Psoas muscle (tissue), 8 donors: ENCODE measurements around the gene PIK3R6. TPM values are rescaled to one million over a fixed set of nuclear protein-coding genes. Genes with fewer than 3 reads are reported as not detected.
A peak's percentile ranks its signal among the peaks of the same experiment; 100 is the strongest.

Experiments used
- ATAC-seq, 4 donors: fragments of 200-7000 bp; cut with Tn5 transposase; one replicate each; pipeline ENCODE4 v1.9.1; 2020; ENCODE audit warnings: moderate library complexity in 3 of 4, mild to moderate bottlenecking in 2 of 4
- DNase-seq, 2 donors: peaks; one replicate each; pipeline ENCODE4 v3.0.0-alpha.2; 2020
- H3K27ac ChIP-seq: fragments of 200-600 bp; one replicate; pipeline ENCODE4 v1.8.0; 2022
- H3K27me3 ChIP-seq, 3 donors: fragments of 200-600 bp in 1 of 3; one replicate each; pipeline versions ENCODE4 v1.6.1 to v1.8.0; 2013 to 2022; ENCODE audit warnings: low read length in 2 of 3, mild to moderate bottlenecking in 2 of 3, moderate library complexity in 1 of 3; ENCODE audit not compliant: insufficient read depth in 3 of 3
- H3K36me3 ChIP-seq, 2 donors: fragments of 200-600 bp in 1 of 2; one replicate each; pipeline versions ENCODE4 v1.6.1 to v1.8.0; 2013 to 2022; ENCODE audit warnings: low read depth in 1 of 2, mild to moderate bottlenecking in 1 of 2, moderate library complexity in 1 of 2; ENCODE audit not compliant: insufficient read depth in 1 of 2
- H3K4me1 ChIP-seq: fragments of 200-600 bp; one replicate; pipeline ENCODE4 v1.8.0; 2022
- H3K4me3 ChIP-seq: fragments of 200-600 bp; one replicate; pipeline ENCODE4 v1.8.0; 2022; ENCODE audit warnings: mild to moderate bottlenecking
- H3K9me3 ChIP-seq: fragments of 200-600 bp; one replicate; pipeline ENCODE4 v1.8.0; 2022
- CTCF ChIP-seq: fragments of 200-600 bp; IDR thresholded peaks from one replicate; pipeline ENCODE4 v1.8.0; 2022; ENCODE audit warnings: antibody characterized with exemption
- WGBS, 3 donors: extraction: QIAGEN DNeasy Blood & Tissue Kit; methylation state at CpG; one replicate each; pipeline versions ENCODE4 v1.1.6 to v1.1.7; 2013; 5-methylcytosine and 5-hydroxymethylcytosine counted together
- intact Hi-C, 2 donors: fragments of 100-400 bp; cut with DNase I; formaldehyde crosslinking; loops; one replicate each; pipeline versions ENCODE4 v1.11.0 to v1.14.2; 2022
- polyA plus RNA-seq, 3 donors: library from polyadenylated mRNA; stranded (reverse); fragments of 200-250 nt; gene quantifications; one replicate each; pipeline ENCODE4 v1.2.3, GENCODE V29; 2013
- total RNA-seq, 4 donors: library from RNA; stranded (reverse); fragmentation: NEBNext Ultra II Directional in 2 of 4; extraction: Animal tissue kit (Norgen Biotek cat#: 25700) in 2 of 4; gene quantifications; one replicate each; pipeline versions ENCODE4 v1.2.1 to v1.2.4, GENCODE V29; 2021 to 2023
- donor health status: healthy with polysubstance abuse.
- donor health status: DM: no; HTN: no; CAD: no; lungs with moderate emphysema.
- donor health status: Bipolar disorder and iron deficiency.
- donor health status: healthy.
- donor health status: DM: yes; HTN: yes; CAD: no.
- donor health status: DM: no; HTN: no; CAD: no.
- donor health status: DM: no; HTN: no; CAD: no.
- donor health status: DM: yes; HTN: yes; CAD: no.

PIK3R6 gene
- total and polyA plus RNA-seq, 7 donors: 0.08 to 0.58 (median 0.32) TPM

- H3K36me3 ChIP-seq: no peaks in the 10 kb centered on the region
- no peak for DNase-seq
- ATAC-seq: no peak
- 78 to 83% (median 80%) methylated on average over 3 of the region's 3 CpGs for WGBS, 3 donors
- no peaks in the 10 kb centered on the region for H3K4me1 ChIP-seq
- TF ChIP-seq CTCF: no peak
- peaks cover 0 to 7% (median 2%) of the 10 kb centered on the region in 3 donors for H3K27me3 ChIP-seq
- H3K9me3 ChIP-seq: no peaks in the 10 kb centered on the region
- intact Hi-C loops: loop anchor here in 1 of 2 donors (10.0 kb wide), 1 partner anchor 101 kb away; the partner anchor contains the start of gene MFSD6L
- no peak overlapping the region for H3K27ac ChIP-seq
- no peak overlapping the region for H3K4me3 ChIP-seq
These were observed 28.6 kb upstream of the PIK3R6 start for GRCh38 chr17:8896087-8896486.

GRCh38 chr17:8894673-8895578, 27.5 kb upstream of the PIK3R6 start:
- 38 to 44% (median 42%) methylated on average over 24 of the region's 24 CpGs for WGBS, 3 donors
- Histone ChIP-seq H3K9me3 (no peaks in the 10 kb centered on the region), H3K27ac (no peak overlapping the region), H3K36me3 (no peaks in the 10 kb centered on the region), H3K4me3 (no peak overlapping the region), H3K27me3 (peaks cover 0 to 7% (median 2%) of the 10 kb centered on the region in 3 donors), H3K4me1 (no peaks in the 10 kb centered on the region)
- DNase-seq (no peak), ATAC-seq (peak in 1 of 4 donors; percentile 70)
- peak; percentile 67 for TF ChIP-seq CTCF
- intact Hi-C loops: loop anchor here in 1 of 2 donors (10.0 kb wide), 1 partner anchor 100 kb away; the partner anchor contains the start of gene MFSD6L

GRCh38 chr17:8894202-8894671, 26.8 kb upstream of the PIK3R6 start:
- no peak for TF ChIP-seq CTCF
- Histone ChIP-seq H3K36me3 (no peaks in the 10 kb centered on the region), H3K4me1 (no peaks in the 10 kb centered on the region), H3K27me3 (peaks cover 0 to 7% (median 2%) of the 10 kb centered on the region in 3 donors), H3K27ac (no peak overlapping the region), H3K9me3 (no peaks in the 10 kb centered on the region), H3K4me3 (no peak overlapping the region)
- DNase-seq (no peak), ATAC-seq (no peak)
- 59 to 68% (median 62%) methylated on average over 17 of the region's 17 CpGs for WGBS, 3 donors
- intact Hi-C loops: loop anchor here in 1 of 2 donors (10.0 kb wide), 1 partner anchor 99 kb away; the partner anchor contains the start of gene MFSD6L

- TF ChIP-seq CTCF: no peak
- no peak for DNase-seq
- no peaks in the 10 kb centered on the region for H3K36me3 ChIP-seq
- no peaks in the 10 kb centered on the region for H3K4me1 ChIP-seq
- no peak overlapping the region for H3K4me3 ChIP-seq
- peaks cover 0 to 7% (median 2%) of the 10 kb centered on the region in 3 donors for H3K27me3 ChIP-seq
- no peaks in the 10 kb centered on the region for H3K9me3 ChIP-seq
- no peak overlapping the region for H3K27ac ChIP-seq
- no peak for ATAC-seq
- intact Hi-C loops: loop anchor here in 1 of 2 donors (10.0 kb wide), 1 partner anchor 99 kb away; the partner anchor contains the start of gene MFSD6L
- WGBS, 3 donors: 79 to 82% (median 81%) methylated on average over 15 of the region's 15 CpGs
These were observed 26.2 kb upstream of the PIK3R6 start for GRCh38 chr17:8893621-8894201.
